ENCODE results near the gene CTAGE1.

DNA sequence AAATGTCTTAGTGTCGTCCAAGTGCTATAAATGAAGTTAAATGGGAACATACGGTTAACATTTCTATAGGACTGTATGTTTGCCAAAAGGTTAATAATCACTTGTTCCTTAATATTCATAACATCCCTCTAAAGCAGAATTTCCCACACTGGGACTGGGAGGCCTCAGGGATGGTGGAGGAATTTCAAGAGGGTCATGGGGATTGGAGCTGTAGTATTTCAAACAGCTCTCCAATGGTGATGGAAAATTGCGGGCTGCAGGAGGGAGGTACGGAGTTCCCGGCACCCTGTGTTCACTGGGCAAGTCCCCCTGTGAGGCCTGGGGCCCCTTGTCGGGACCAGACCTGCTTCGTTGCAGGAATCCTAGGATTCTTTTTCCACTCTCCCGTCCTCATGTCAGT is 39.8 kb upstream of the CTAGE1 start:
- TF ChIP-seq SIN3A (IDR thresholded peaks at IDR 0.05; ENCODE audit: borderline replicate concordance, low read depth, low read length) (no peak), MXI1 (IDR thresholded peaks at IDR 0.05; ENCODE audit: low read depth, low read length) (no peak), MEF2A (IDR thresholded peaks at IDR 0.05; ENCODE audit: borderline replicate concordance, low read depth) (no peak), EZH2phosphoT487 (IDR thresholded peaks at IDR 0.05; ENCODE audit: borderline replicate concordance, low read depth) (no peak)
- TF ChIP-seq, protein P1, sequence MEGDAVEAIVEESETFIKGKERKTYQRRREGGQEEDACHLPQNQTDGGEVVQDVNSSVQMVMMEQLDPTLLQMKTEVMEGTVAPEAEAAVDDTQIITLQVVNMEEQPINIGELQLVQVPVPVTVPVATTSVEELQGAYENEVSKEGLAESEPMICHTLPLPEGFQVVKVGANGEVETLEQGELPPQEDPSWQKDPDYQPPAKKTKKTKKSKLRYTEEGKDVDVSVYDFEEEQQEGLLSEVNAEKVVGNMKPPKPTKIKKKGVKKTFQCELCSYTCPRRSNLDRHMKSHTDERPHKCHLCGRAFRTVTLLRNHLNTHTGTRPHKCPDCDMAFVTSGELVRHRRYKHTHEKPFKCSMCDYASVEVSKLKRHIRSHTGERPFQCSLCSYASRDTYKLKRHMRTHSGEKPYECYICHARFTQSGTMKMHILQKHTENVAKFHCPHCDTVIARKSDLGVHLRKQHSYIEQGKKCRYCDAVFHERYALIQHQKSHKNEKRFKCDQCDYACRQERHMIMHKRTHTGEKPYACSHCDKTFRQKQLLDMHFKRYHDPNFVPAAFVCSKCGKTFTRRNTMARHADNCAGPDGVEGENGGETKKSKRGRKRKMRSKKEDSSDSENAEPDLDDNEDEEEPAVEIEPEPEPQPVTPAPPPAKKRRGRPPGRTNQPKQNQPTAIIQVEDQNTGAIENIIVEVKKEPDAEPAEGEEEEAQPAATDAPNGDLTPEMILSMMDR (IDR thresholded peaks at IDR 0.05) = no peak
